Measurements from ENCODE around the gene HRH4.

HRH4 gene

GRCh38 chr18:24506175-24506574, 45.7 kb downstream of the HRH4 start:
- DNase-seq (ENCODE audit: low read depth): no peak

- no peak for DNase-seq (ENCODE audit: low read depth)
These were observed 49.0 kb downstream of the HRH4 start for GRCh38 chr18:24509435-24509834.

DNA sequence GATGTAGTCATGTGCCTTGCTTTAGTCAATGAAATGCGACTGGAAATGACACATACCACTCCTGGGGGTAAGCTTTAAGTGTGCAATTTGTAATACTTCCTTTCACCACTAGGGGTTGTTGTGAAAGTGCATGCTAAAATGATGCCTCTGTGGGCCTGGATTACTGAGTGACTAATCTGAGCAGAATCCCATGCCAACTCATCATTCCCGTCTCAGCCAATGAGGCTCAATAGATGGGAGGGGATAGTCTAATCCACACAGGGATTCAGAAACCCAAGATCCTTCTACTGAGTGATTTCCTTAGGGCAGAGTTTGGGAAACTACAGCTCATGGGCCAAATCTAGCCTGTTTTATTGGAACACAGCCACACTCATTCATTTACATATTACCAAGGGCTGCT, 54.0 kb downstream of the HRH4 start:
- DNase-seq (ENCODE audit: low read depth): no peak

DNA sequence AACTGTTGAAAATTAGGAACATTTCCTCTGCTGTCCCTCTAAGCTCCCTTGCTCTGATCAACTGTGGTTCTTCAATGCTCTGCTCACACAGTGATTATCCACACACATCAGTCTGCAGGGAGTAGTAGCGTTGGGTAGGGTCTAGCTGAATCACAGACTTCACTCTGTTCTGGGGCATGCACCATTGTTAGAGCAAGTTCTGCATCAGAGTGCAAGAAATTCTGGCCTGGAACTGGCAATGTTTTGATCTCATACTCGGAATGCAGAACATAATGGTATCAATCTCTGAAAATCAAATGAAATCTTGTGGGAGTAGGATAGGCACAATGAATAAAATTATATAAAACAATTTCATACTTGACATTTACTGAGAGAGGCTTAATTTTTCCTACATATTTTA, 55.3 kb downstream of the HRH4 start:
- DNase-seq (ENCODE audit: low read depth): no peak

GRCh38 chr18:24516261-24516660, 55.8 kb downstream of the HRH4 start:
- no peak for DNase-seq (ENCODE audit: low read depth)

DNA sequence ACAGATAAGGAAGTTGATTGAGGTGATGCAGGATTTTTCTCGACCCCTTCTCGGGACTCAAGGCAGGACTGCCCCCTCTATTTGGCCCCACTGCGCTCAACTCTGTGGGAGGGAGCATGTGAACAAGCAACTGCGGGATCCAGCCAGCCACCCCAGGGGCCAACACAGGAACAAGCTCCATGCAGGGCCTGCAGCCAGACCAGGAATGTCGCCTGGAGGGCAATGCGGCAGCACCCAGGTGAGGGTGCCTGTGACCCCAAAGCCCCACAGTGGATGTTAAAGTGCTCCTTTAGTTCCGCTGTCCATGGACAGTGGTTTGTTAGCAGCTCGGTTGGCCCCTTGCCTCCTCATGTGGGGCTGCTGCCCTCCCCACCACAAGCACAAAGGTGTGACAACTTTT, 57.1 kb downstream of the HRH4 start:
- no peak for DNase-seq (ENCODE audit: low read depth)

DNA sequence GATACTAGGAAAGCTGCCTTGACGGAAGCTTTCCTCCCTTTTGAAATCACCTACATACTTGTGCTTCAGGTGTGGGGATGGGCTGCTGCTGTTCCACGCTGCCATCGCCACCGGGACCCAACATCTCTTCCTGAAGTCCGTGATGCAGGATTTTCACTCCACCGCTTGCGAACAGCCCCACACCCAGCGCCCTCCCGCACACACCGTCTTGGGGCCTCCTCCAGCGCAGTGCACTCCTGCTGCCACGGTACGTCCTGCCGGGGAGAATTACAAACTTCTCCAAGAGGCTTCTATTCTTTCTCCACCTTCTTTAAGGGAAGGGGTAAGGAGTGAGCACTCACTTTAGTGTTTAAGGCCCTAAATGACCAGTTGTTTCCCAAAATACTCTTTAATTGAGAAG, 58.2 kb downstream of the HRH4 start:
- no peak for DNase-seq (ENCODE audit: low read depth)

All from activated T-helper 1 cell treated with Interleukin-2 at 50 U/mL for 16 hours (primary cell).